SK-N-MC (cell line): ENCODE measurements around the gene VAPA.

Experiments used
- EZH2 ChIP-seq: fragments of 200-600 bp; sonication (generic); IDR thresholded peaks from one replicate; pipeline ENCODE4 v1.6.1; 2017; ENCODE audit warnings: antibody characterized with exemption
- POLR2AphosphoS5 ChIP-seq: IDR thresholded peaks from 2 replicates; pipeline ENCODE4 v1.6.1; 2012; ENCODE audit warnings: mild to moderate bottlenecking, low read depth, low read length, borderline replicate concordance

GRCh38 chr18:9918016-9918680 lies 4.3 kb downstream of the VAPA start:
- TF ChIP-seq POLR2AphosphoS5 (no peak), EZH2 (no peak)
